IPS-20b (cell line): ENCODE measurements around the gene POLR2C.

Experiments
- H3K27ac ChIP-seq: one replicate; pipeline ENCODE4 v1.5.1; 2013; ENCODE audit warnings: low read length
- H3K27me3 ChIP-seq: 2 replicates; pipeline ENCODE4 v1.6.1; 2013; ENCODE audit warnings: mild to moderate bottlenecking, low read length, inconsistent platforms; ENCODE audit not compliant: insufficient read depth
- H3K36me3 ChIP-seq: 2 replicates; pipeline ENCODE4 v1.6.1; 2013; ENCODE audit warnings: low read depth, mild to moderate bottlenecking, inconsistent platforms, low read length, moderate library complexity; ENCODE audit not compliant: insufficient read depth
- H3K4me1 ChIP-seq: 2 replicates; pipeline ENCODE4 v1.6.1; 2013; ENCODE audit warnings: mild to moderate bottlenecking, control low read depth, inconsistent platforms, low read length, moderate library complexity; ENCODE audit not compliant: insufficient read depth
- H3K4me3 ChIP-seq: 2 replicates; pipeline ENCODE4 v1.5.1; 2013; ENCODE audit warnings: mild to moderate bottlenecking, low read length, inconsistent platforms
- H3K9ac ChIP-seq: 2 replicates; pipeline ENCODE4 v1.6.1; 2013; ENCODE audit warnings: low read depth, mild to moderate bottlenecking, inconsistent platforms, low read length, moderate library complexity
- H3K9me3 ChIP-seq: 2 replicates; pipeline ENCODE4 v1.6.1; 2013; ENCODE audit warnings: mild to moderate bottlenecking, low read depth, low read length, inconsistent platforms; ENCODE audit not compliant: insufficient read depth

POLR2C gene

GRCh38 chr16:57474671-57475661, 12.5 kb downstream of the POLR2C start:
- Histone ChIP-seq H3K4me1 (peaks cover 42% of the 10 kb centered on the region), H3K9me3 (no peaks in the 10 kb centered on the region), H3K27ac (peak overlapping the region; percentile 49), H3K9ac (peak overlapping the region; percentile 27; the same call in 1 of the 2 replicates), H3K36me3 (peaks cover 43% of the 10 kb centered on the region), H3K4me3 (no peak overlapping the region; the same call in 1 of the 2 replicates), H3K27me3 (no peaks in the 10 kb centered on the region)

GRCh38 chr16:57475711-57476339, 13.3 kb downstream of the POLR2C start:
- peak overlapping the region; percentile 27; the same call in 1 of the 2 replicates for H3K9ac ChIP-seq
- H3K36me3 ChIP-seq = peaks cover 34% of the 10 kb centered on the region
- H3K27me3 ChIP-seq = no peaks in the 10 kb centered on the region
- no peaks in the 10 kb centered on the region for H3K9me3 ChIP-seq
- peak overlapping the region; percentile 49 for H3K27ac ChIP-seq
- H3K4me3 ChIP-seq = peak overlapping the region; percentile 37; the same call in 1 of the 2 replicates
- peaks cover 50% of the 10 kb centered on the region for H3K4me1 ChIP-seq

GRCh38 chr16:57476546-57477410, 14.3 kb downstream of the POLR2C start:
- peaks cover 42% of the 10 kb centered on the region for H3K4me1 ChIP-seq
- H3K27me3 ChIP-seq = no peaks in the 10 kb centered on the region
- H3K36me3 ChIP-seq = peaks cover 26% of the 10 kb centered on the region
- no peak overlapping the region for H3K9ac ChIP-seq
- no peak overlapping the region; the same call in 1 of the 2 replicates for H3K4me3 ChIP-seq
- no peak overlapping the region for H3K27ac ChIP-seq
- H3K9me3 ChIP-seq = no peaks in the 10 kb centered on the region

- no peak overlapping the region for H3K9ac ChIP-seq
- H3K27ac ChIP-seq = no peak overlapping the region
- H3K9me3 ChIP-seq = no peaks in the 10 kb centered on the region
- H3K27me3 ChIP-seq = no peaks in the 10 kb centered on the region
- peaks cover 20% of the 10 kb centered on the region for H3K36me3 ChIP-seq
- H3K4me3 ChIP-seq = no peak overlapping the region; the same call in 1 of the 2 replicates
- H3K4me1 ChIP-seq = peaks cover 35% of the 10 kb centered on the region
Measured at GRCh38 chr16:57477531-57478202, 15.2 kb downstream of the POLR2C start.

- H3K4me3 ChIP-seq = peak overlapping the region; percentile 72; the same call in 1 of the 2 replicates
- no peak overlapping the region for H3K9ac ChIP-seq
- peaks cover 11% of the 10 kb centered on the region for H3K36me3 ChIP-seq
- no peak overlapping the region for H3K27ac ChIP-seq
- no peaks in the 10 kb centered on the region for H3K27me3 ChIP-seq
- no peaks in the 10 kb centered on the region for H3K9me3 ChIP-seq
- peaks cover 33% of the 10 kb centered on the region for H3K4me1 ChIP-seq
Measured at GRCh38 chr16:57478396-57479204, 16.1 kb downstream of the POLR2C start.

- no peaks in the 10 kb centered on the region; the same call in 1 of the 2 replicates for H3K27me3 ChIP-seq
- H3K9ac ChIP-seq = peak overlapping the region; percentile 46; the same call in 1 of the 2 replicates
- H3K4me1 ChIP-seq = peaks cover 33% of the 10 kb centered on the region
- peaks cover 3% of the 10 kb centered on the region for H3K36me3 ChIP-seq
- H3K4me3 ChIP-seq = peak overlapping the region; percentile 72
- no peaks in the 10 kb centered on the region for H3K9me3 ChIP-seq
- no peak overlapping the region for H3K27ac ChIP-seq
Measured at GRCh38 chr16:57479205-57479975, 16.9 kb downstream of the POLR2C start.

GRCh38 chr16:57479976-57480753, 17.7 kb downstream of the POLR2C start:
- H3K9ac ChIP-seq = no peak overlapping the region
- H3K27me3 ChIP-seq = peaks cover 7% of the 10 kb centered on the region
- peak overlapping the region; percentile 72 for H3K4me3 ChIP-seq
- no peak overlapping the region for H3K27ac ChIP-seq
- no peaks in the 10 kb centered on the region for H3K36me3 ChIP-seq
- H3K9me3 ChIP-seq = no peaks in the 10 kb centered on the region
- peaks cover 32% of the 10 kb centered on the region for H3K4me1 ChIP-seq

GRCh38 chr16:57480754-57481230, 18.3 kb downstream of the POLR2C start:
- H3K36me3 ChIP-seq = no peaks in the 10 kb centered on the region
- H3K4me3 ChIP-seq = no peak overlapping the region
- no peaks in the 10 kb centered on the region for H3K9me3 ChIP-seq
- H3K9ac ChIP-seq = no peak overlapping the region
- H3K27ac ChIP-seq = no peak overlapping the region
- H3K27me3 ChIP-seq = peaks cover 13% of the 10 kb centered on the region
- peaks cover 29% of the 10 kb centered on the region for H3K4me1 ChIP-seq

GRCh38 chr16:57481421-57481820, 18.9 kb downstream of the POLR2C start:
- Histone ChIP-seq H3K4me3 (no peak overlapping the region), H3K9me3 (no peaks in the 10 kb centered on the region), H3K27ac (no peak overlapping the region), H3K4me1 (peaks cover 24% of the 10 kb centered on the region; the same call in 1 of the 2 replicates), H3K27me3 (peaks cover 15% of the 10 kb centered on the region), H3K9ac (no peak overlapping the region), H3K36me3 (no peaks in the 10 kb centered on the region)
